K562 (cell line): ENCODE measurements around the gene AGPAT1. TPM values are rescaled to one million over a fixed set of nuclear protein-coding genes. Genes with fewer than 3 reads are reported as not detected.

Experiments used
- AFF1 ChIP-seq, 2 experiments: fragments of 450-650 bp; IDR thresholded peaks; 2 replicates each; pipeline ENCODE4 v1.6.1; 2018; ENCODE audit warnings: mild to moderate bottlenecking in 2 of 2, low read depth in 1 of 2; ENCODE audit not compliant: partially characterized antibody in 2 of 2
- ARID3A ChIP-seq: IDR thresholded peaks from 2 replicates; pipeline ENCODE4 v1.6.1; 2012; ENCODE audit warnings: low read depth, low read length, improper control_type of control experiment, borderline replicate concordance
- CBFA2T3 ChIP-seq: fragments of 450-650 bp; IDR thresholded peaks from 2 replicates; pipeline ENCODE4 v1.6.1; 2017
- DEAF1 ChIP-seq: fragments of 450-650 bp; formaldehyde crosslinking; IDR thresholded peaks from 2 replicates; pipeline ENCODE4 v1.4.0; 2020; ENCODE audit warnings: mild to moderate bottlenecking, moderate library complexity
- GATAD2B ChIP-seq: fragments of 450-650 bp; IDR thresholded peaks from 2 replicates; pipeline ENCODE4 v1.6.1; 2017; ENCODE audit warnings: mild to moderate bottlenecking, borderline replicate concordance
- GMEB1 ChIP-seq: fragments of 250-450 bp; sonication (Bioruptor Pico); IDR thresholded peaks from 2 replicates; pipeline ENCODE4 v1.4.0; 2020; ENCODE audit warnings: mild to moderate bottlenecking
- LEF1 ChIP-seq: fragments of 450-650 bp; IDR thresholded peaks from 2 replicates; pipeline ENCODE4 v1.6.1; 2016; ENCODE audit warnings: mild to moderate bottlenecking
- MEF2D ChIP-seq: conservative IDR thresholded peaks from 2 replicates; pipeline ENCODE4 v1.6.1; 2016; ENCODE audit warnings: low read depth, missing genetic modification characterization, missing compliant biosample characterization
- MNT ChIP-seq, 2 experiments: fragments of 450-650 bp; conservative IDR thresholded peaks; 2 replicates each; pipeline ENCODE4 v1.6.1; 2017; ENCODE audit warnings: mild to moderate bottlenecking in 2 of 2, moderate library complexity in 2 of 2
- MYC ChIP-seq, 2 experiments: fragments of 250-450 bp in 1 of 2; sonication (Bioruptor Pico) in 1 of 2; IDR thresholded peaks; 2 replicates each; pipeline versions ENCODE4 v1.5.1 to v1.6.1; 2012 to 2021; ENCODE audit warnings: low read depth in 2 of 2, borderline replicate concordance in 1 of 2, improper control_type of control experiment in 1 of 2, low read length in 1 of 2, mild to moderate bottlenecking in 1 of 2, moderate library complexity in 1 of 2
- NBN ChIP-seq: fragments of 450-650 bp; IDR thresholded peaks from 2 replicates; pipeline ENCODE4 v1.6.1; 2016; ENCODE audit warnings: low read depth, mild to moderate bottlenecking
- NCOR1 ChIP-seq: fragments of 450-650 bp; IDR thresholded peaks from 2 replicates; pipeline ENCODE4 v1.6.1; 2016; ENCODE audit warnings: mild to moderate bottlenecking, moderate library complexity
- NFXL1 ChIP-seq: fragments of 450-650 bp; formaldehyde crosslinking; IDR thresholded peaks from 2 replicates; pipeline ENCODE4 v1.4.0; 2021; ENCODE audit warnings: mild to moderate bottlenecking
- TGIF2 ChIP-seq: sonication (generic); formaldehyde crosslinking; IDR thresholded peaks from 2 replicates; pipeline ENCODE4 v1.8.1; 2022; ENCODE audit warnings: mild to moderate bottlenecking, missing genetic modification reagents, moderate library complexity
- ZC3H4 ChIP-seq: sonication (generic); formaldehyde crosslinking; IDR thresholded peaks from 2 replicates; pipeline ENCODE4 v1.9.0; 2021; ENCODE audit warnings: missing genetic modification reagents, borderline replicate concordance
- ZNF583 ChIP-seq: fragments of 250-450 bp; sonication (Bioruptor Pico); IDR thresholded peaks from 2 replicates; pipeline ENCODE4 v1.4.0; 2020
- polyA plus RNA-seq, 8 experiments: library from polyadenylated mRNA; depleted of rRNA in 4 of 8; stranded (reverse) in 5 of 8; unstranded in 3 of 8; fragments of >200 nt; fragmentation: Nextera tagmentation in 2 of 8; fragmentation: Illumina TruSeq in 1 of 8; extraction: Ambion mirVana in 2 of 8; extraction: Trizol in 1 of 8; gene quantifications; 2 replicates each; pipeline versions ENCODE4 v1.2.1 to v1.2.3, GENCODE V29; 2011 to 2014; ENCODE audit warnings: inconsistent platforms in 1 of 8, missing spikeins in 1 of 8
- total RNA-seq, 7 experiments: library from RNA; depleted of rRNA in 6 of 7; stranded (reverse); fragments of >200 nt in 6 of 7; fragmentation: Illumina TruSeq in 2 of 7; extraction: Trizol in 2 of 7; gene quantifications; 2 replicates each; pipeline versions ENCODE4 v1.2.1 to v1.2.3, GENCODE V29; 2011 to 2021; ENCODE audit warnings: low replicate concordance in 1 of 7

The AGPAT1 gene
- total and polyA plus RNA-seq, 9 of the 15 experiments (the other 6 are each of a cell fraction or from before 2014, with no cell fraction given): 37.9 to 176 (median 69.4) TPM

GRCh38 chr6:32167761-32168262, 8.1 kb downstream of the AGPAT1 start (continued):
- TF ChIP-seq MEF2D (tag): 0 out of 2 replicates have a peak, but pooled peaks have one; percentile 50
- peak; percentile 40 to 73; a peak in 3 of 4 replicates for TF ChIP-seq MNT (conservative IDR thresholded peaks at IDR 0.05)
- peak; percentile 60; the same call in 1 of the 2 replicates for TF ChIP-seq MYC (IDR thresholded peaks at IDR 0.05; ENCODE audit: low read depth, low read length)
- no peak for TF ChIP-seq MYC (CRISPR knock-in tag; IDR thresholded peaks at IDR 0.05; ENCODE audit: borderline replicate concordance, low read depth)
- TF ChIP-seq GATAD2B: peak; percentile 95; the same call in 1 of the 2 replicates
- TF ChIP-seq LEF1: peak; percentile 97
- TF ChIP-seq NBN: peak; percentile 93; the same call in 1 of the 2 replicates
- TF ChIP-seq ZC3H4 (CRISPR knock-in tag): no peak
- peak; percentile 87; the same call in 1 of the 2 replicates for TF ChIP-seq ZNF583 (CRISPR knock-in tag)
- peak; percentile 96 for TF ChIP-seq ARID3A
- TF ChIP-seq CBFA2T3: peak; percentile 97
- TF ChIP-seq NFXL1: 0 out of 2 replicates have a peak, but pooled peaks have one; percentile 56
- TF ChIP-seq AFF1 (IDR thresholded peaks at IDR 0.05; ENCODE audit: low read depth in 1 of 2, partially characterized antibody in 2 of 2): peak in 1 of 2 experiments; percentile 71
- peak; percentile 97 for TF ChIP-seq NCOR1
- peak; percentile 42; the same call in 1 of the 2 replicates for TF ChIP-seq GMEB1 (CRISPR knock-in tag)
- 0 out of 2 replicates have a peak, but pooled peaks have one; percentile 26 for TF ChIP-seq DEAF1 (CRISPR knock-in tag)
- no peak for TF ChIP-seq TGIF2 (CRISPR knock-in tag)
